BE2C (cell line): ENCODE results near the gene PREX1.

Source experiments
- DNase-seq: peaks from one replicate; pipeline ENCODE4 v3.0.0-alpha.2; 2020
- H3K27me3 ChIP-seq: fragments of 250-450 bp; sonication (Bioruptor Pico); 2 replicates; pipeline ENCODE4 v1.5.1; 2020; ENCODE audit warnings: mild to moderate bottlenecking
- H3K36me3 ChIP-seq: fragments of 250-450 bp; sonication (Bioruptor Pico); 2 replicates; pipeline ENCODE4 v1.5.1; 2020; ENCODE audit warnings: mild to moderate bottlenecking
- H3K4me1 ChIP-seq: fragments of 250-450 bp; sonication (Bioruptor Pico); 2 replicates; pipeline ENCODE4 v1.5.1; 2020
- H3K4me3 ChIP-seq: 2 replicates; pipeline ENCODE4 v1.5.1; 2011; ENCODE audit warnings: low read depth, low read length
- H3K9me3 ChIP-seq: fragments of 250-450 bp; sonication (Bioruptor Pico); 2 replicates; pipeline ENCODE4 v1.5.1; 2020
- TF ChIP-seq, protein P1 (sequence below): IDR thresholded peaks from 2 replicates; pipeline ENCODE4 v1.5.1; 2012; ENCODE audit warnings: mild to moderate bottlenecking, low read depth, low read length

Gene PREX1

GRCh38 chr20:48837014-48837413, 9.2 kb upstream of the PREX1 start:
- TF ChIP-seq, protein P1, sequence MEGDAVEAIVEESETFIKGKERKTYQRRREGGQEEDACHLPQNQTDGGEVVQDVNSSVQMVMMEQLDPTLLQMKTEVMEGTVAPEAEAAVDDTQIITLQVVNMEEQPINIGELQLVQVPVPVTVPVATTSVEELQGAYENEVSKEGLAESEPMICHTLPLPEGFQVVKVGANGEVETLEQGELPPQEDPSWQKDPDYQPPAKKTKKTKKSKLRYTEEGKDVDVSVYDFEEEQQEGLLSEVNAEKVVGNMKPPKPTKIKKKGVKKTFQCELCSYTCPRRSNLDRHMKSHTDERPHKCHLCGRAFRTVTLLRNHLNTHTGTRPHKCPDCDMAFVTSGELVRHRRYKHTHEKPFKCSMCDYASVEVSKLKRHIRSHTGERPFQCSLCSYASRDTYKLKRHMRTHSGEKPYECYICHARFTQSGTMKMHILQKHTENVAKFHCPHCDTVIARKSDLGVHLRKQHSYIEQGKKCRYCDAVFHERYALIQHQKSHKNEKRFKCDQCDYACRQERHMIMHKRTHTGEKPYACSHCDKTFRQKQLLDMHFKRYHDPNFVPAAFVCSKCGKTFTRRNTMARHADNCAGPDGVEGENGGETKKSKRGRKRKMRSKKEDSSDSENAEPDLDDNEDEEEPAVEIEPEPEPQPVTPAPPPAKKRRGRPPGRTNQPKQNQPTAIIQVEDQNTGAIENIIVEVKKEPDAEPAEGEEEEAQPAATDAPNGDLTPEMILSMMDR = no peak
- Histone ChIP-seq H3K27me3 (no peaks in the 10 kb centered on the region), H3K4me1 (no peaks in the 10 kb centered on the region), H3K4me3 (no peak overlapping the region), H3K9me3 (no peaks in the 10 kb centered on the region), H3K36me3 (no peaks in the 10 kb centered on the region)
- DNase-seq = no peak

- Histone ChIP-seq H3K27me3 (no peaks in the 10 kb centered on the region), H3K4me1 (no peaks in the 10 kb centered on the region), H3K9me3 (no peaks in the 10 kb centered on the region), H3K4me3 (no peak overlapping the region), H3K36me3 (no peaks in the 10 kb centered on the region)
- no peak for DNase-seq
- TF ChIP-seq, protein P1 = no peak
These were observed 7.6 kb upstream of the PREX1 start for GRCh38 chr20:48835390-48835789.

- H3K36me3 ChIP-seq = no peaks in the 10 kb centered on the region
- TF ChIP-seq, protein P1 = no peak
- no peaks in the 10 kb centered on the region for H3K4me1 ChIP-seq
- H3K4me3 ChIP-seq = no peak overlapping the region
- no peaks in the 10 kb centered on the region for H3K9me3 ChIP-seq
- no peaks in the 10 kb centered on the region for H3K27me3 ChIP-seq
- no peak for DNase-seq
These were observed 6.5 kb upstream of the PREX1 start for GRCh38 chr20:48834278-48834677.

DNA sequence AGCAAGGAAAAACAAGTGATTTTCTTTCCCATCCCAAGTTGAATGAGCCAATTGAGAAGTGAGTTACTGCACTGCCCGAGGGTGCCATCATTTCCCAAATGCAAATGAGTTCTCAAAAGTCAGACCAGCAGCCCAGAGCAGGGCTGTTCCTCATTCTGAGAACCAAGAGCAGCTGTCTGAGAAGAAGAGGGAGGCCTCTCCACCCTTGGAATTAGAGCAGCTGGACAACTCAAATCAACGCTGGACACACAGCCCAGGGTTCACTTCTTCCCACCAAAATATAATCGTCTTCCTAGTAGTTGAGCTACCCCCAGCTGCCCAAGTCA, 4.6 kb upstream of the PREX1 start:
- H3K36me3 ChIP-seq = no peaks in the 10 kb centered on the region
- DNase-seq = no peak
- peaks cover 3% of the 10 kb centered on the region for H3K27me3 ChIP-seq
- H3K4me3 ChIP-seq = no peak overlapping the region
- TF ChIP-seq, protein P1 = no peak
- no peaks in the 10 kb centered on the region for H3K9me3 ChIP-seq
- H3K4me1 ChIP-seq = no peaks in the 10 kb centered on the region

- Histone ChIP-seq H3K36me3 (no peaks in the 10 kb centered on the region), H3K4me3 (no peak overlapping the region), H3K4me1 (no peaks in the 10 kb centered on the region), H3K9me3 (no peaks in the 10 kb centered on the region), H3K27me3 (peaks cover 8% of the 10 kb centered on the region)
- TF ChIP-seq, protein P1 = no peak
- DNase-seq = no peak
These were observed 4.1 kb upstream of the PREX1 start for GRCh38 chr20:48831718-48832404.

- H3K9me3 ChIP-seq = no peaks in the 10 kb centered on the region
- H3K4me3 ChIP-seq = no peak overlapping the region
- no peak for DNase-seq
- no peaks in the 10 kb centered on the region for H3K4me1 ChIP-seq
- TF ChIP-seq, protein P1 = no peak
- H3K27me3 ChIP-seq = peaks cover 9% of the 10 kb centered on the region
- no peaks in the 10 kb centered on the region for H3K36me3 ChIP-seq
These were observed 3.1 kb upstream of the PREX1 start for GRCh38 chr20:48830826-48831318.
